GM23338 (cell line): ENCODE results near the gene ANKFY1. TPM values are rescaled to one million over a fixed set of nuclear protein-coding genes. Genes with fewer than 3 reads are reported as not detected.

ENCODE experiments used
- ATAC-seq: fragments of 200-7000 bp; cut with Tn5 transposase; 3 replicates; pipeline ENCODE4 v1.9.1; 2020
- DNase-seq: peaks from one replicate; pipeline ENCODE4 v3.0.0-alpha.2; 2015; ENCODE audit warnings: low spot score
- H2AFZ ChIP-seq: fragments of 200-600 bp; sonication (generic); 2 replicates; pipeline ENCODE4 v1.8.0; 2016; ENCODE audit warnings: antibody characterized with exemption, mild to moderate bottlenecking, moderate library complexity
- H3F3A ChIP-seq: fragments of 200-600 bp; sonication (generic); replicated peaks from 2 replicates; pipeline ENCODE4 v1.8.0; 2017; ENCODE audit warnings: antibody characterized with exemption, mixed run types, low read depth
- H3K27ac ChIP-seq: fragments of 200-600 bp; sonication (generic); 2 replicates; pipeline ENCODE4 v1.6.1; 2016; ENCODE audit warnings: low read depth
- H3K27me3 ChIP-seq: fragments of 200-600 bp; sonication (generic); 2 replicates; pipeline ENCODE4 v1.8.0; 2016; ENCODE audit warnings: mild to moderate bottlenecking, mixed run types, moderate library complexity; ENCODE audit not compliant: insufficient read depth
- H3K36me3 ChIP-seq: fragments of 200-600 bp; sonication (generic); 2 replicates; pipeline ENCODE4 v1.8.0; 2016; ENCODE audit warnings: mild to moderate bottlenecking; ENCODE audit not compliant: insufficient read depth
- H3K4me1 ChIP-seq: fragments of 200-600 bp; sonication (generic); 2 replicates; pipeline ENCODE4 v1.8.0; 2016; ENCODE audit warnings: mild to moderate bottlenecking, moderate library complexity; ENCODE audit not compliant: insufficient read depth
- H3K4me2 ChIP-seq: fragments of 200-600 bp; sonication (generic); 2 replicates; pipeline ENCODE4 v1.7.1; 2017; ENCODE audit warnings: mixed run types
- H3K4me3 ChIP-seq: fragments of 200-600 bp; sonication (generic); 2 replicates; pipeline ENCODE4 v1.6.1; 2016; ENCODE audit warnings: mixed run types
- H3K79me2 ChIP-seq: fragments of 200-600 bp; sonication (generic); replicated peaks from 2 replicates; pipeline ENCODE4 v1.8.0; 2017; ENCODE audit warnings: mild to moderate bottlenecking; ENCODE audit not compliant: insufficient read depth
- H3K9me2 ChIP-seq: fragments of 200-600 bp; sonication (generic); 2 replicates; pipeline ENCODE4 v1.8.0; 2017; ENCODE audit not compliant: insufficient read depth
- H4K20me1 ChIP-seq: fragments of 200-600 bp; sonication (generic); replicated peaks from 2 replicates; pipeline ENCODE4 v1.8.0; 2017; ENCODE audit warnings: mild to moderate bottlenecking; ENCODE audit not compliant: insufficient read depth
- H3K27ac Mint-ChIP-seq: 2 replicates; pipeline ENCODE4 v1.8.0; 2020; ENCODE audit warnings: inconsistent platforms, mild to moderate bottlenecking, moderate library complexity, mixed read lengths
- H3K27me3 Mint-ChIP-seq: 3 replicates; pipeline ENCODE4 v1.8.0; 2022; ENCODE audit warnings: low read depth, mild to moderate bottlenecking, moderate library complexity, mixed read lengths, inconsistent platforms; ENCODE audit not compliant: insufficient read depth, poor library complexity
- H3K36me3 Mint-ChIP-seq: 3 replicates; pipeline ENCODE4 v1.8.0; 2021; ENCODE audit warnings: low read depth, mild to moderate bottlenecking, inconsistent platforms, moderate library complexity, mixed read lengths
- H3K4me1 Mint-ChIP-seq: 3 replicates; pipeline ENCODE4 v1.8.0; 2020; ENCODE audit warnings: mild to moderate bottlenecking, inconsistent platforms, mixed read lengths
- H3K4me3 Mint-ChIP-seq: 3 replicates; pipeline ENCODE4 v1.8.0; 2021; ENCODE audit warnings: moderate library complexity, mild to moderate bottlenecking, inconsistent platforms, mixed read lengths
- H3K9me3 Mint-ChIP-seq: 3 replicates; pipeline ENCODE4 v1.8.0; 2020; ENCODE audit warnings: moderate library complexity, mild to moderate bottlenecking, inconsistent platforms, mixed read lengths
- CREB1 ChIP-seq: fragments of 250-450 bp; sonication (Bioruptor Pico); IDR thresholded peaks from 2 replicates; pipeline ENCODE4 v1.5.0; 2020; ENCODE audit warnings: low read depth, mild to moderate bottlenecking, moderate library complexity
- JUNB ChIP-seq: IDR thresholded peaks from one replicate; pipeline ENCODE4 v1.6.1; 2016; ENCODE audit warnings: antibody characterized with exemption; ENCODE audit not compliant: unreplicated experiment
- NANOG ChIP-seq: IDR thresholded peaks from 2 replicates; pipeline ENCODE4 v1.6.1; 2016; ENCODE audit warnings: antibody characterized with exemption, borderline replicate concordance
- POLR2AphosphoS5 ChIP-seq: IDR thresholded peaks from 2 replicates; pipeline ENCODE4 v1.6.1; 2016; ENCODE audit warnings: antibody characterized with exemption, low read depth
- REST ChIP-seq: IDR thresholded peaks from one replicate; pipeline ENCODE4 v1.6.1; 2018; ENCODE audit warnings: antibody characterized with exemption; ENCODE audit not compliant: unreplicated experiment
- ZNF114 ChIP-seq: fragments of 250-450 bp; sonication (Bioruptor Pico); IDR thresholded peaks from 2 replicates; pipeline ENCODE4 v1.5.0; 2020; ENCODE audit warnings: mild to moderate bottlenecking, moderate library complexity
- ZNF331 ChIP-seq: fragments of 250-450 bp; sonication (Bioruptor Pico); IDR thresholded peaks from 2 replicates; pipeline ENCODE4 v1.5.0; 2020; ENCODE audit warnings: low read depth, mild to moderate bottlenecking, moderate library complexity
- polyA plus RNA-seq: library from polyadenylated mRNA; unstranded; fragments of >200 nt; fragmentation: Nextera tagmentation; extraction: Ambion mirVana; gene quantifications from 2 replicates; pipeline ENCODE4 v1.2.1, GENCODE V29; 2016
- total RNA-seq: library from RNA; depleted of rRNA; stranded (reverse); fragments of >200 nt; shearing (Covaris generic); gene quantifications from 2 replicates; pipeline ENCODE4 v1.2.3, GENCODE V29; 2014
- TF ChIP-seq, protein P1 (sequence below), 2 experiments: fragments of 200-600 bp in 1 of 2; sonication (generic) in 1 of 2; conservative IDR thresholded peaks; 2 replicates each; pipeline versions ENCODE4 v1.5.1 to v1.6.1; 2016 to 2017; ENCODE audit warnings: antibody characterized with exemption in 2 of 2, low read depth in 2 of 2, mild to moderate bottlenecking in 2 of 2, moderate library complexity in 1 of 2
- TF ChIP-seq, protein P2 (sequence below): IDR thresholded peaks from 2 replicates; pipeline ENCODE4 v1.6.1; 2016; ENCODE audit warnings: antibody characterized with exemption
- TF ChIP-seq, protein P3 (sequence below): fragments of 250-450 bp; sonication (Bioruptor Pico); IDR thresholded peaks from 2 replicates; pipeline ENCODE4 v1.5.0; 2020; ENCODE audit warnings: mild to moderate bottlenecking, moderate library complexity

The ANKFY1 gene
- total and polyA plus RNA-seq, 2 experiments from 2014 or later = 12.9 to 44.4 TPM

- Mint-ChIP-seq H3K27ac (no peak overlapping the region), H3K9me3 (no peaks in the 10 kb centered on the region; the same call in 2 of the 3 replicates)
- peaks cover 9% of the 10 kb centered on the region for H3K36me3 ChIP-seq
Observed at GRCh38 chr17:4287710-4288109, 23.9 kb upstream of the ANKFY1 start.

More at GRCh38 chr17:4287710-4288109, 23.9 kb upstream of the ANKFY1 start:
- peaks cover 56% of the 10 kb centered on the region; the same call in 2 of the 3 replicates for H3K36me3 Mint-ChIP-seq
- DNase-seq (no peak), ATAC-seq (no peak)
- H3K4me1 ChIP-seq = no peaks in the 10 kb centered on the region
- no peak overlapping the region for H3K27ac ChIP-seq
- TF ChIP-seq POLR2AphosphoS5 = no peak
- no peak for TF ChIP-seq NANOG
- no peak for TF ChIP-seq ZNF114 (CRISPR knock-in tag)
- TF ChIP-seq CREB1 = no peak
- no peak for TF ChIP-seq ZNF331 (CRISPR knock-in tag)
- TF ChIP-seq, protein P1, sequence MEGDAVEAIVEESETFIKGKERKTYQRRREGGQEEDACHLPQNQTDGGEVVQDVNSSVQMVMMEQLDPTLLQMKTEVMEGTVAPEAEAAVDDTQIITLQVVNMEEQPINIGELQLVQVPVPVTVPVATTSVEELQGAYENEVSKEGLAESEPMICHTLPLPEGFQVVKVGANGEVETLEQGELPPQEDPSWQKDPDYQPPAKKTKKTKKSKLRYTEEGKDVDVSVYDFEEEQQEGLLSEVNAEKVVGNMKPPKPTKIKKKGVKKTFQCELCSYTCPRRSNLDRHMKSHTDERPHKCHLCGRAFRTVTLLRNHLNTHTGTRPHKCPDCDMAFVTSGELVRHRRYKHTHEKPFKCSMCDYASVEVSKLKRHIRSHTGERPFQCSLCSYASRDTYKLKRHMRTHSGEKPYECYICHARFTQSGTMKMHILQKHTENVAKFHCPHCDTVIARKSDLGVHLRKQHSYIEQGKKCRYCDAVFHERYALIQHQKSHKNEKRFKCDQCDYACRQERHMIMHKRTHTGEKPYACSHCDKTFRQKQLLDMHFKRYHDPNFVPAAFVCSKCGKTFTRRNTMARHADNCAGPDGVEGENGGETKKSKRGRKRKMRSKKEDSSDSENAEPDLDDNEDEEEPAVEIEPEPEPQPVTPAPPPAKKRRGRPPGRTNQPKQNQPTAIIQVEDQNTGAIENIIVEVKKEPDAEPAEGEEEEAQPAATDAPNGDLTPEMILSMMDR (conservative IDR thresholded peaks at IDR 0.05; ENCODE audit: low read depth in 2 of 2) = no peak
- TF ChIP-seq, protein P2, sequence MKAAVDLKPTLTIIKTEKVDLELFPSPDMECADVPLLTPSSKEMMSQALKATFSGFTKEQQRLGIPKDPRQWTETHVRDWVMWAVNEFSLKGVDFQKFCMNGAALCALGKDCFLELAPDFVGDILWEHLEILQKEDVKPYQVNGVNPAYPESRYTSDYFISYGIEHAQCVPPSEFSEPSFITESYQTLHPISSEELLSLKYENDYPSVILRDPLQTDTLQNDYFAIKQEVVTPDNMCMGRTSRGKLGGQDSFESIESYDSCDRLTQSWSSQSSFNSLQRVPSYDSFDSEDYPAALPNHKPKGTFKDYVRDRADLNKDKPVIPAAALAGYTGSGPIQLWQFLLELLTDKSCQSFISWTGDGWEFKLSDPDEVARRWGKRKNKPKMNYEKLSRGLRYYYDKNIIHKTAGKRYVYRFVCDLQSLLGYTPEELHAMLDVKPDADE = no peak
- TF ChIP-seq REST = no peak
- TF ChIP-seq, protein P3, sequence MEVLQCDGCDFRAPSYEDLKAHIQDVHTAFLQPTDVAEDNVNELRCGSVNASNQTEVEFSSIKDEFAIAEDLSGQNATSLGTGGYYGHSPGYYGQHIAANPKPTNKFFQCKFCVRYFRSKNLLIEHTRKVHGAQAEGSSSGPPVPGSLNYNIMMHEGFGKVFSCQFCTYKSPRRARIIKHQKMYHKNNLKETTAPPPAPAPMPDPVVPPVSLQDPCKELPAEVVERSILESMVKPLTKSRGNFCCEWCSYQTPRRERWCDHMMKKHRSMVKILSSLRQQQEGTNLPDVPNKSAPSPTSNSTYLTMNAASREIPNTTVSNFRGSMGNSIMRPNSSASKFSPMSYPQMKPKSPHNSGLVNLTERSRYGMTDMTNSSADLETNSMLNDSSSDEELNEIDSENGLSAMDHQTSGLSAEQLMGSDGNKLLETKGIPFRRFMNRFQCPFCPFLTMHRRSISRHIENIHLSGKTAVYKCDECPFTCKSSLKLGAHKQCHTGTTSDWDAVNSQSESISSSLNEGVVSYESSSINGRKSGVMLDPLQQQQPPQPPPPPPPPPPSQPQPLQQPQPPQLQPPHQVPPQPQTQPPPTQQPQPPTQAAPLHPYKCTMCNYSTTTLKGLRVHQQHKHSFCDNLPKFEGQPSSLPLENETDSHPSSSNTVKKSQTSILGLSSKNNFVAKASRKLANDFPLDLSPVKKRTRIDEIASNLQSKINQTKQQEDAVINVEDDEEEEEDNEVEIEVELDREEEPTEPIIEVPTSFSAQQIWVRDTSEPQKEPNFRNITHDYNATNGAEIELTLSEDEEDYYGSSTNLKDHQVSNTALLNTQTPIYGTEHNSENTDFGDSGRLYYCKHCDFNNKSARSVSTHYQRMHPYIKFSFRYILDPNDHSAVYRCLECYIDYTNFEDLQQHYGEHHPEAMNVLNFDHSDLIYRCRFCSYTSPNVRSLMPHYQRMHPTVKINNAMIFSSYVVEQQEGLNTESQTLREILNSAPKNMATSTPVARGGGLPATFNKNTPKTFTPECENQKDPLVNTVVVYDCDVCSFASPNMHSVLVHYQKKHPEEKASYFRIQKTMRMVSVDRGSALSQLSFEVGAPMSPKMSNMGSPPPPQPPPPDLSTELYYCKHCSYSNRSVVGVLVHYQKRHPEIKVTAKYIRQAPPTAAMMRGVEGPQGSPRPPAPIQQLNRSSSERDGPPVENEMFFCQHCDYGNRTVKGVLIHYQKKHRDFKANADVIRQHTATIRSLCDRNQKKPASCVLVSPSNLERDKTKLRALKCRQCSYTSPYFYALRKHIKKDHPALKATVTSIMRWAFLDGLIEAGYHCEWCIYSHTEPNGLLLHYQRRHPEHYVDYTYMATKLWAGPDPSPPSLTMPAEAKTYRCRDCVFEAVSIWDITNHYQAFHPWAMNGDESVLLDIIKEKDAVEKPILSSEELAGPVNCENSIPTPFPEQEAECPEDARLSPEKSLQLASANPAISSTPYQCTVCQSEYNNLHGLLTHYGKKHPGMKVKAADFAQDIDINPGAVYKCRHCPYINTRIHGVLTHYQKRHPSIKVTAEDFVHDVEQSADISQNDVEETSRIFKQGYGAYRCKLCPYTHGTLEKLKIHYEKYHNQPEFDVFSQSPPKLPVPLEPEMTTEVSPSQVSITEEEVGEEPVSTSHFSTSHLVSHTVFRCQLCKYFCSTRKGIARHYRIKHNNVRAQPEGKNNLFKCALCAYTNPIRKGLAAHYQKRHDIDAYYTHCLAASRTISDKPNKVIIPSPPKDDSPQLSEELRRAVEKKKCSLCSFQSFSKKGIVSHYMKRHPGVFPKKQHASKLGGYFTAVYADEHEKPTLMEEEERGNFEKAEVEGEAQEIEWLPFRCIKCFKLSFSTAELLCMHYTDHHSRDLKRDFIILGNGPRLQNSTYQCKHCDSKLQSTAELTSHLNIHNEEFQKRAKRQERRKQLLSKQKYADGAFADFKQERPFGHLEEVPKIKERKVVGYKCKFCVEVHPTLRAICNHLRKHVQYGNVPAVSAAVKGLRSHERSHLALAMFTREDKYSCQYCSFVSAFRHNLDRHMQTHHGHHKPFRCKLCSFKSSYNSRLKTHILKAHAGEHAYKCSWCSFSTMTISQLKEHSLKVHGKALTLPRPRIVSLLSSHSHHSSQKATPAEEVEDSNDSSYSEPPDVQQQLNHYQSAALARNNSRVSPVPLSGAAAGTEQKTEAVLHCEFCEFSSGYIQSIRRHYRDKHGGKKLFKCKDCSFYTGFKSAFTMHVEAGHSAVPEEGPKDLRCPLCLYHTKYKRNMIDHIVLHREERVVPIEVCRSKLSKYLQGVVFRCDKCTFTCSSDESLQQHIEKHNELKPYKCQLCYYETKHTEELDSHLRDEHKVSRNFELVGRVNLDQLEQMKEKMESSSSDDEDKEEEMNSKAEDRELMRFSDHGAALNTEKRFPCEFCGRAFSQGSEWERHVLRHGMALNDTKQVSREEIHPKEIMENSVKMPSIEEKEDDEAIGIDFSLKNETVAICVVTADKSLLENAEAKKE (CRISPR knock-in tag) = no peak
- TF ChIP-seq JUNB = no peak
- no peak overlapping the region for H3K4me3 ChIP-seq
- H3K27me3 Mint-ChIP-seq = no peaks in the 10 kb centered on the region
- no peak overlapping the region for H3K4me3 Mint-ChIP-seq
- H3F3A ChIP-seq = 0 out of 2 replicates have a peak, but pooled peaks cover 2% of the 10 kb centered on the region
- no peaks in the 10 kb centered on the region for H3K9me2 ChIP-seq
- H3K27me3 ChIP-seq = no peaks in the 10 kb centered on the region
- H3K79me2 ChIP-seq = peaks cover 41% of the 10 kb centered on the region
- H3K4me1 Mint-ChIP-seq = no peaks in the 10 kb centered on the region
- H3K4me2 ChIP-seq = no peak overlapping the region
- H2AFZ ChIP-seq = no peak overlapping the region
- H4K20me1 ChIP-seq = 0 out of 2 replicates have a peak, but pooled peaks cover 8% of the 10 kb centered on the region
